Fibroblast of lung (primary cell): ENCODE data around the gene SLC35B4.

Experiments
- EZH2 ChIP-seq: IDR thresholded peaks from 2 replicates; pipeline ENCODE4 v1.5.1; 2012; ENCODE audit warnings: low read length, control low read depth, mild to moderate bottlenecking; ENCODE audit errors: missing control alignments
- TF ChIP-seq, protein P1 (sequence below), 2 donors: IDR thresholded peaks in 1 of 2; conservative IDR thresholded peaks in 1 of 2; 1 replicate in 1 of 2; 2 replicates in 1 of 2; pipeline ENCODE4 v1.5.1; 2011 to 2012; ENCODE audit warnings: low read length in 2 of 2, control low read depth in 1 of 2, inconsistent platforms in 1 of 2, low read depth in 1 of 2, mild to moderate bottlenecking in 1 of 2

DNA sequence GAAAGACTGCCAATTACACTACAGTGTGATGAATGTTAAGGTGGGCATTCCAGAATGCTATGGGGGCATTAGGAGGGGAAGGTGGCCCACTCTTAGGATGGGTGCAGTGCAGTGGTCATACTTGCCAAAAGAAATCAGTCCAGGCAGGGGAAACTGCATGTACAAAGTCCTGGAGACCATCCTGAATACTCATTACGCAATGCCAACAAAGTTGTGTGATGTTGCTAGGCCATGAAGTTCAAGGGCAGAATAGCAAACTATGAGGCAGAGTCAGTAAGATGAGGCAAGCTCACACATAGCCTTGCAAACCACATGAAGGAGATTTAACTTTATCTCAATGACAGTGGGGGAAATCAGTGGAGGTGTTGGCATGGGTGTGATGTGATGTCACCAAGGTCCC, 49.8 kb upstream of the SLC35B4 start:
- TF ChIP-seq, protein P1, sequence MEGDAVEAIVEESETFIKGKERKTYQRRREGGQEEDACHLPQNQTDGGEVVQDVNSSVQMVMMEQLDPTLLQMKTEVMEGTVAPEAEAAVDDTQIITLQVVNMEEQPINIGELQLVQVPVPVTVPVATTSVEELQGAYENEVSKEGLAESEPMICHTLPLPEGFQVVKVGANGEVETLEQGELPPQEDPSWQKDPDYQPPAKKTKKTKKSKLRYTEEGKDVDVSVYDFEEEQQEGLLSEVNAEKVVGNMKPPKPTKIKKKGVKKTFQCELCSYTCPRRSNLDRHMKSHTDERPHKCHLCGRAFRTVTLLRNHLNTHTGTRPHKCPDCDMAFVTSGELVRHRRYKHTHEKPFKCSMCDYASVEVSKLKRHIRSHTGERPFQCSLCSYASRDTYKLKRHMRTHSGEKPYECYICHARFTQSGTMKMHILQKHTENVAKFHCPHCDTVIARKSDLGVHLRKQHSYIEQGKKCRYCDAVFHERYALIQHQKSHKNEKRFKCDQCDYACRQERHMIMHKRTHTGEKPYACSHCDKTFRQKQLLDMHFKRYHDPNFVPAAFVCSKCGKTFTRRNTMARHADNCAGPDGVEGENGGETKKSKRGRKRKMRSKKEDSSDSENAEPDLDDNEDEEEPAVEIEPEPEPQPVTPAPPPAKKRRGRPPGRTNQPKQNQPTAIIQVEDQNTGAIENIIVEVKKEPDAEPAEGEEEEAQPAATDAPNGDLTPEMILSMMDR (conservative IDR thresholded peaks at IDR 0.05 in 1 of 2, IDR thresholded peaks at IDR 0.05 in 1 of 2; ENCODE audit: low read depth in 1 of 2, low read length in 2 of 2) = no peak
- TF ChIP-seq EZH2 = no peak
